COLO668 (cell line): ENCODE data around the gene SOD1.
"Not testable (repeated sequence)": the region's sequence is repeated elsewhere in the genome, so short reads cannot be mapped to it uniquely, and the experiment has no call there.

Source experiments
- DNase-seq: peaks from one replicate; lab custom pipeline; 2025; ENCODE audit not compliant: unreplicated experiment; lab: John Stamatoyannopoulos, UW

Gene SOD1

DNA sequence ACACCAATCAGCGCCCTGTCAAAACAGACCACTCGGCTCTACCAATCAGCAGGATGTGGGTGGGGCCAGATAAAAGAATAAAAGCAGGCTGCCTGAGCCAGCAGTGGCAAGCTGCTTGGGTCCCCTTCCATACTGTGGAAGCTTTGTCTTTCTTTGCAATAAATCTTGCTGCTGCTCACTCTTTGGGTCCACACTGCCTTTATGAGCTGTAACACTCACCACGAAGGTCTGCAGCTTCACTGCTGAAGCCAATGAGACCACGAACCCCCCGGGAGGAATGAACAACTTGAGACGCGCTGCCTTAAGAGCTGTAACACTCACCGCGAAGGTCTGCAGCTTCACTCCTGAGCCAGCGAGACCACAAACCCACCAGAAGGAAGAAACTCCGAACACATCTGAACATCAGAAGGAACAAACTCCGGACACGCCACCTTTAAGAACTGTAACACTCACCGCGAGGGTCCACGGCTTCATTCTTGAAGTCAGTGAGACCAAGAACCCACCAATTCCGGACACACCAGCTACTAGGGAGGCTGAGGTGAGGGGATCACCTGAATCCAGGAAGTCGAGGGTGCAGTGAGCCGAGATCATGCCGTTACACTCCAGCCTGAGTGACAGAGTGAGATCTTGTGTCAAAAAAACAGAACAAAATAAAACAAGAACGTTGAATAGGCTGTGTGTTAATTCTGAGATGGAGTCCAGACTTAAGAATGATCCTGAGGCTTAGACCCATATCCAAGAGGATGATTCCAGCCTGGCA is 4.5 kb upstream of the SOD1 start:
- DNase-seq: not testable (repeated sequence)

DNA sequence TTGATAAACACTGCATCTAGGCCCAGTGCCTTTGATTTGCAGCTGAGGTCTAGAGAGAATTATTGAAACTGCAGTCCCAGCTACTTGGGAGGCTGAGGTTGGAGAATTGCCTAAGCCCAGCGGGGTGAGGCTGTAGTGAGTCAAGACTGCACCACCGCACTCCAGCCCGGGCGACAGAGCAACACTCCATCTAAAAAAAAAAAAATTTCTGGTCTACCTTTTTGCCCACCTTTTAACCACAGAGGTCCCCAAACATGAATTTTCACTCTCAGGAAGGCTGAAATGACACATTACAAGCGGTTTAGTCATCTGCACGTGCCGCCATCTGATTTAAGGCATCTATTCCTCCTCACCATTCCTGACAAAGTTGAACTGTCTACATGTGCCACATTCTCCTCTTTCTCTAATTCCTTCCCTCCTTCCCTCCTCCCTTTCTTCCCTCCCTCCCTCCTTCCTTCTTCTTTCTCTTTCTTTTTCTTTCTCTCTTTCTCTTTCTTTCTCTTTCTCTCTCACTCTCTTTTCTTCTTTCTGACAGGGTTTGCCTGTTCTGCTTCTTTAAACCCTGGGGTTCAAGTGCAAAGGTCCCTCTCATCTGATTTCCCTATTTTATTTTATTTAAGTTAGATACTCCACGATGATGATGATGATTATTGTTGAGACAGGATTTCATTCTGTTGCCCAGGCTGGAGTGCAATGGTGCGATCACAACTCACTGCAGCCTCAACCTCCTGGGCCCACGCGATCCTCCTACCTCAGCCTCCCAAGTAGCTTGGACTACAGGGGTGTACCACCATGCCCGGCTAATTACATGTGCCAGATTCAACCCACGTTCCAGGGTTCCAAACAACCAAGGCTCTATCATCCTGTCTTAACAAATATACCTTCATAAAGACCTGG is 3.0 kb upstream of the SOD1 start:
- no peak for DNase-seq

DNA sequence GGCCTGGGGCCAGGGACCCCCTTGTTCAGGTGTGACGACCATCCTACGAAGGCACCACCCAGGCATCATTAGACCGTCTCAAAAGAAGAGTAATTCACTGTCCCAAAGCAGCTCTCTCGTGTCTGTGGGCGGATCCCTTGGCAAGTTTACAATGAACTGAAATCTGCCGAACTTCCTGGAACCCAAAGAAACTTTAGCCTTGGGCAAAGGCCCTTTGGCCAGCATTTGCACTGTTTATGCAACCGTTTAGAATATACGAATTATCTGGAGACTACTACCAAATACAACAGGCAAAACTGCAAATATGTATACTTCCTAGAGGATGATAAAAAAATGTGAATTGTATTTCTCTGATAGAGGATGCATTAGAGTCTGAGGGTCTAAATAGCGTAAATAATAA is 1.4 kb upstream of the SOD1 start:
- no peak for DNase-seq

DNA sequence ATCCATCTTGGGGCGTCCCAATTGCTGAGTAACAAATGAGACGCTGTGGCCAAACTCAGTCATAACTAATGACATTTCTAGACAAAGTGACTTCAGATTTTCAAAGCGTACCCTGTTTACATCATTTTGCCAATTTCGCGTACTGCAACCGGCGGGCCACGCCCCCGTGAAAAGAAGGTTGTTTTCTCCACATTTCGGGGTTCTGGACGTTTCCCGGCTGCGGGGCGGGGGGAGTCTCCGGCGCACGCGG is 282 bp upstream of the SOD1 start:
- no peak for DNase-seq

DNA sequence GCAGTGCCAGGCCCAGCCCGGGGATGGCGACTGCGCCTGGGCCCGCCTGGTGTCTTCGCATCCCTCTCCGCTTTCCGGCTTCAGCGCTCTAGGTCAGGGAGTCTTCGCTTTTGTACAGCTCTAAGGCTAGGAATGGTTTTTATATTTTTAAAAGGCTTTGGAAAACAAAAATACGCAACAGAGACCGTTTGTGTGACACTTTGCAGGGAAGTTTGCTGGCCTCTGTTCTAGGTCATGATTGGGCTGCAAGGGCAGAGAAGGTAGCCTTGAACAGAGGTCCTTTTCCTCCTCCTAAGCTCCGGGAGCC is 719 bp downstream of the SOD1 start:
- no peak for DNase-seq

DNA sequence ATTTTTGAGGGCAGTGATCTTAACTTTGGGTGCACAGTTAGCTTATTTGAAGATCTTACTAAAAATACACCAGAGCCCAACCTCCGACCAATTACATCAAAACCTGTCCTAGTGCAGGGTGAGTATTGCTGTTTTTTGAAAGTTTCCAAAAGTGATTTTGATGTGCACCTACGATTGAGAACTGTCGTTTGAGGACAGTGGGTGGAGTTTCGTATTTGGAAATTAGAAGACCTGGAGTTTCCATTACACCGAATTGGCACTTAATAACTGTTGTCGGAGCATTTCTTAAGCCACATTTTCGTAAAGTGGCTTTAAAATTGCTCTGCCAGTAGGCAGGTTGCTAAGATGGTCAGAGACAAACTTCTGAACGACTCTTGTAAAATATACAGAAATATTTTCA is 1.1 kb downstream of the SOD1 start:
- no peak for DNase-seq

DNA sequence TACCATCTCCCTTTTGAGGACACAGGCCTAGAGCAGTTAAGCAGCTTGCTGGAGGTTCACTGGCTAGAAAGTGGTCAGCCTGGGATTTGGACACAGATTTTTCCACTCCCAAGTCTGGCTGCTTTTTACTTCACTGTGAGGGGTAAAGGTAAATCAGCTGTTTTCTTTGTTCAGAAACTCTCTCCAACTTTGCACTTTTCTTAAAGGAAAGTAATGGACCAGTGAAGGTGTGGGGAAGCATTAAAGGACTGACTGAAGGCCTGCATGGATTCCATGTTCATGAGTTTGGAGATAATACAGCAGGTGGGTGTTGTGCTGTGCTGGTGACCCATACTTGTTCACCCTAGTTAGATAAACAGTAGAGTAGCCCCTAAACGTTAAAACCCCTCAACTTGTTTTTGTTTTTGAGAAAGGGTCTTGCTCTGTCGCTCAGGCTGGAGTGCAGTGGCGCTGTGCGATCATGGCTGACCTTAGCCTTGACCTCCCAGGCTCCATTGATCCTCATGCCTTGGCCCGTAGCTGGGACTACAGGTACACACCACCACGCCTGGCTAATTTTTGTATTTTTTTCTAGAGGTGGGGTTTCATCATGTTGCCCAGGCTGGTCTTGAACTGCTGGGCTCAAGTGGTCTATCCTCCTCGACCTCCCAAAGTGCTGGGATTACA is 4.2 kb downstream of the SOD1 start:
- DNase-seq: no peak

DNA sequence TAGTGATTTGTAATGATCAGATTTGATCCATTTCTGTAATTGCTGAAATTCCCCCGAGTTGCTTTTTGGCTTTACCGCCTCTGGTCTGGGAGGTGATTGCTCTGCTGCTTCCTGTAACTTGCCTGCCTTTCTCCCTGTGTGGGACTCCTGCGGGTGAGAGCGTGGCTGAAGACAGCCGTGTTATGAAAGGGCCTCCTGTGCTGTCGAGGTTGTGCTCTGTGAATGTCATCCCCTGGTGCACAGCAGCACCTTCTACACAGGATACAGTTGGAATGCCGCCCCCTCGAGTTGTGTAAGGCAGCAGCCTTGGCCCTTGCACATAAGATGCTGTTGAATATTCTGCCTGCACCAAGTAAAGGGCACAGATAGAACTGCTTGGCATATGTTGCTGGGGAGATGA is 5.9 kb downstream of the SOD1 start:
- DNase-seq: no peak

DNA sequence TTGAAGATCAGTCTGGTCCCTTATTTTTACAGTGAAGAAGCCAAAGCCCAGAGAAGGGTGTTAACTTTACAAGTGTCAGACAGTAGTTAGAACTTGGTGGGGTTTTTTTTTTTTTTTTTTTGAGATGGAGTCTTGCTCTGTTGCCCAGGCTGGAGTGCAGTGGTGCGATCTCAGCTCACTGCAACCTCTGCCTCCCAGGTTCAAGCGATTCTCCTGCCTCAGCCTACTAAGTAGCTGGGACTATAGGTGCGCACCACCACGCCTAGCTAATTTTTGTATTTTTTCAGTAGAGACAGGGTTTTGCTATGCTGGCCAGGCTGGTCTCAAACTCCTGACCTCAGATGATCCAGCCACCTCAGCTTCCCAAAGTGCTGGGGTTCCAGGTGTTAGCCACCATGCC is 6.4 kb downstream of the SOD1 start:
- not testable (repeated sequence) for DNase-seq

DNA sequence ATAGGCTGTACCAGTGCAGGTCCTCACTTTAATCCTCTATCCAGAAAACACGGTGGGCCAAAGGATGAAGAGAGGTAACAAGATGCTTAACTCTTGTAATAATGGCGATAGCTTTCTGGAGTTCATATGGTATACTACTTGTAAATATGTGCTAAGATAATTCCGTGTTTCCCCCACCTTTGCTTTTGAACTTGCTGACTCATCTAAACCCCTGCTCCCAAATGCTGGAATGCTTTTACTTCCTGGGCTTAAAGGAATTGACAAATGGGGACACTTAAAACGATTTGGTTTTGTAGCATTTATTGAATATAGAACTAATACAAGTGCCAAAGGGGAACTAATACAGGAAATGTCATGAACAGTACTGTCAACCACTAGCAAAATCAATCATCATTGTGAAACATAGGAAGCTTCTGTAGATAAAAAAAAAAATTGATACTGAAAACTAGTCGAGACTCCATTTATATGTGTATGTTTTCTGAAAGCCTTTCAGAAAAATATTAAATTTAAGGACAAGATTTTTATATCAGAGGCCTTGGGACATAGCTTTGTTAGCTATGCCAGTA is 7.0 kb downstream of the SOD1 start:
- DNase-seq: no peak

DNA sequence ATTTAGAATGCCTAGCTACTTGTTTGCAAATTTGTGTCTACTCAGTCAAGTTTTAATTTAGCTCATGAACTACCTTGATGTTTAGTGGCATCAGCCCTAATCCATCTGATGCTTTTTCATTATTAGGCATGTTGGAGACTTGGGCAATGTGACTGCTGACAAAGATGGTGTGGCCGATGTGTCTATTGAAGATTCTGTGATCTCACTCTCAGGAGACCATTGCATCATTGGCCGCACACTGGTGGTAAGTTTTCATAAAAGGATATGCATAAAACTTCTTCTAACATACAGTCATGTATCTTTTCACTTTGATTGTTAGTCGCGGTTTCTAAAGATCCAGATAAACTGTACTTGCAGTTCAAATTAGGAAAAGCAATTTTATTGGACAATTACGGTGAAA is 7.6 kb downstream of the SOD1 start:
- DNase-seq: no peak

DNA sequence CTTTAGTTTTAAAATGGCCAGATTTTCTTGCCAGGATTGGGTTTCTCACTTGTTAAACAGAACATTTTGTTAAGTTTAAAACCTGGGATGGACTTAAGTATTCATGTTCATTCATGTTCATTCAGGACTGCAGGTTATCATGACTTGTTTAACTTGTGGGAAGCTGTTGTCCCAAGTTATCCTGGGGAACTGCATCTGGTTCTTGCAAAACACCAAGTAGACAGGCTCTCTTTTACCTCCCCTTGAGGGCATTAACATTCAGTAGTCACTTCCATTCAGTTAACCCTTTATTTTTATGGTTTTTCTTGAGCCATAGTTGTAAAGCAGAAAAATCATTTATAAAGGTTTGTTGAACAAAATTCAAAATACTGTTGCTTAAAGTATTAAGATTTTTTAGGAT is 8.1 kb downstream of the SOD1 start:
- no peak for DNase-seq

DNA sequence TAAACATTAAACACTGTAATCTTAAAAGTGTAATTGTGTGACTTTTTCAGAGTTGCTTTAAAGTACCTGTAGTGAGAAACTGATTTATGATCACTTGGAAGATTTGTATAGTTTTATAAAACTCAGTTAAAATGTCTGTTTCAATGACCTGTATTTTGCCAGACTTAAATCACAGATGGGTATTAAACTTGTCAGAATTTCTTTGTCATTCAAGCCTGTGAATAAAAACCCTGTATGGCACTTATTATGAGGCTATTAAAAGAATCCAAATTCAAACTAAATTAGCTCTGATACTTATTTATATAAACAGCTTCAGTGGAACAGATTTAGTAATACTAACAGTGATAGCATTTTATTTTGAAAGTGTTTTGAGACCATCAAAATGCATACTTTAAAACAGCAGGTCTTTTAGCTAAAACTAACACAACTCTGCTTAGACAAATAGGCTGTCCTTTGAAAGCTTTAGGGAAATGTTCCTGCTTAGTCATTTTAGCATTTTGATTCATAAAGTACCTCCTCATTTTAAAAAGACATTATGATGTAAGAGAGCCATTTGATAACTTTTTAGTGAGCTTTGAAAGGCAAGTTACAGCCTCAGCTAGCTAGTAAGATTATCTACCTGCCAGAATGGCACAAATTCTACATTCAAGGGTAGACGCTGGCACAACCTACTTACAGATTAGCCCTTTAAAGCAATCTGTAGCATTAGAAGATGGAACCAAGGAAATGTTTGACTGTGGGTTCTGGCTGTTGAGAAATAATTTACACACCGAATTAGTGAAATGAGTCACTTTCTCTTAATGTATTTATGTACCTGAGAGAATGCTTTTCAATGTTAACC is 9.4 kb downstream of the SOD1 start:
- no peak for DNase-seq

DNA sequence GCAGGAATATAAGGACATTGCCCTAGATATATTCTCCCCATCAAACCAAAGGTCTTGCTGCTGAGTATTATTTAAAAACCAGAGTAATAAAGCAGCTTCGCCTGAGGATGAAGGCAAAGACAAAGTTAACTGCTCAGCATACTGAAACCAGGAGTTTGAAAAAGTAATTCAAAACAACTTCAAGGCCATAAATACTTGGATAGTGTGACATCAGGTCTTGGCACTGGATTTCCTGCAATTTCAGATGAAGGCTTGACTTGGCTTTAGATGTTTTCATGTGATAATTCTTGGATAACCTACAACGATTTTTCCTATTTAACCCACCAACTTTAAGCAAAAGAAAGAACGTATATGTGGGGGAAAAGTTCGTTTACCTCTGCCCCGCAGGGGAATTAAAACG is 10.6 kb downstream of the SOD1 start:
- no peak for DNase-seq

DNA sequence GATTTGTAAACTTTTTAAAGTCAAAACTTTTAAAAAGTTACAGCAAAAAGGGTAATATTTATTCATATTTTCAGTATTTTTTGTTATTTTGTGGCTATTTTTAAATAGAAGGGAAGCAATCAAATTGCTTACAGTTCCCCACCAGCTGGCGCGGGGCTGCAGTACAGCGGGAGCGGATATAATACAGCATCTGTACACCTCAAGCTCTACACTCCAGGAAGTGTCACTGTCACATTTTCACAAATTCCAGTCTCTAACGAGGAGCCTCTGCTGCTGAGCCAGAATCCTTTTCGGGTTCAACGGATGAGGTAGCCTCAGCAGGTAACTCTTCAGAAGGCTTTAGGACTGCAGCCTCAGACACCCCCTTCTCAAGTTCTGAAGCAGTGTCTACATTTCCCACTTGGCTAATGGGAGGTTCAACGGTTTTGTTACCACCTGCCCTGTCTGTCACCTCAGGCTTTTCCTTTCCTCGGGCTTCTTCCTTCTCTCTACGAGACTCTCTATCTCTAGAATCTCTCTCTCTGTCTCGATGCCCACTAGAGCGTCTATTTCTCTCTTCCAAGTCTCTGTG is 11.7 kb downstream of the SOD1 start:
- DNase-seq: no peak

DNA sequence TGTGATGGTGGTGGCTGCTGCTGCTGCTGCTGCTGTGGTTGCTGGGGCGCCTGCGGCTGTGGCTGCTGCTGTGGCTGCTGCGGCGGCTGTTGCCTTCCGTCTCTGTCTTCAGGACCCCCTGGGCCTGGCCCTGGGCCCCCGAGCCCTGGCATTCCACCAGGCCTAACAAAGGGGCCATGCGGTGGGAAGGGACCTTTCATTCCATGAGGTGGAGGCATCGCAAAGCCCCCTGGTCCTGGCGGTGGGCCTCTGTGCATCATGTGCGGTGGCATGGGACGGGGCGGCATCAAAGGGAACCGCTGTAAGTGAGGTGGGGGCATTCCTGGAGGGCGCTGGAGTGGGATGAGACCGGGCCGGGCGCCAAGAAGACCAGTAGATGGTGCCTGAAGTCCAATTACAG is 12.4 kb downstream of the SOD1 start:
- no peak for DNase-seq

DNA sequence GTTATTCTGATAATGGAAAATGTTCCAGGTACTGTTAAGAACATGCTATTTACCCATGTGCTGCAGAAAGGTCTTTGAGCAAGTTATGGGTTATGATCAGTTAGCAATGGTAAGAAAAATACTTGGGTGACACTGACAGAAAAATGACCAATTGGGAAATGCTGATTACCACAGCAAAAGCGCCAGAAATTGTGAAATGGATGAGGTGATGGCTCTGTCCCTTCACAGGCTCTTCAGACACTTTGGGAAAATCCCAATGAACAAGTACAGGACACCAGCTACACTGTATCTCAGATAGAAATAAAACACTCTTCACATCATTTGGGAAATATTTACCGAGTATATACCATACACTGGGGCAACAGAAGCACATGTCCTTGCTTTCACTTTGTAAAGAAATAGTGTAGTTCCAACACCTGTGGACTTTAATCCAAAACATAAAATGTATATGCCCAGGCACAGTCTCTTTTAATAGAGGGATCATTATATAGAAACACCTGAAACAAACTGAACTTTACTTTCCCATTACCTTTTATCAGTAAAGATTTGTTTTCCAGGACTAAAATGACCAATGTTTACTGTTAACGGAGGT is 13.9 kb downstream of the SOD1 start:
- no peak for DNase-seq

DNA sequence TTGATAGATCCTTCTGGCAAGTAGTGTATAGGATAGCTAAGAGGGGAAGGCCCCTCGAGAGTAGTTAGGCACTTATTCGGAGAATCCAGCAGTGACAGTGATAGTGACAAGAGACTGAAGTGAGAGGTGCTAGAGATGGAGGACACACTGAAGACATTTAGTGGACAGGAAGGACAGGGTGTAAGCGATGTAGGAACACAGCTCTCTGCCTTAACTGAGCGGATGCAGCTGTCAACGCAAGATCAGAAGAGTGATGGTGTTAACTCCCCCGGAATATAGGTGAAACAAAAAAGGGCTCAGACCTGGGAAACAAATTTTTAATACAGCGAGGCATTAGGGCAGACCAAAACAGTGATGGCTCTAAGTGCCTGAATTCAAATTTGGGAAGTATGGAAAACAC is 15.8 kb downstream of the SOD1 start:
- no peak for DNase-seq

DNA sequence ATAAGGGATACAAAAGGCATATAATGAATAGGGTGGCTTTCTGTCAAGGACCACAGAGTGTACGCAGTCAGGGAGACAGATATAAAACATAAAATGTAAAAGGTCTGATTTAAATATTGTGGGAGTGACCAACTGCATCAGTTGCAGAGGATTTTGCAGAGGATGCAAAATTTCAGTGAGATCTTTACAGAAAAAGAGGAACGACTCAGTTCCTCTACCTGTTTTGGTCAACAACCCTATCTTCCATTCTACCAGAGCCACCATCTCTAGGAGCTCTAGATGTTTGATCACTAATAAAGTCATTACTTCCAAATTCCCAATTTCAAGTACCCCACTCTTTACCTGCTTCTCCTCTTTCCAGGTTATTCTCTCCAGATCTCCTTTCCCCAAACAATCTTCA is 16.5 kb downstream of the SOD1 start:
- no peak for DNase-seq

DNA sequence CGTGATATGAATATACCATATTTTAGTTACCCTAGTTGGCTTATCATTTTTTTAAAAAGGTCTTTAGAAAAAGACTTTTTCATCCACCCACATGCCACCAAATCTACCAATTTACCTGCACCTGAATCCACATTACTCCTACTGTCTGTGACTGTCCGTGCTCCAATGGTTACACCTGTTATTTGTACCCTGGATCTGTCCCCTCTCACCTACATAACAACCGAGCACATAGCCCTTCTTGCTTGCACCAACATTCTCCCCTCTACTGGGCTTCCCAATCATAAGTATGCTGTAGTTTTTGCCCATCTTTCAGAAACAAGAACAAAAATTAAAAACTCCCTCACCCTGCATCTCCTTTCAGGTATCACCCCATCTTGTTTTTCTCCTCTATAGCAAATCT is 17.6 kb downstream of the SOD1 start:
- no peak for DNase-seq

DNA sequence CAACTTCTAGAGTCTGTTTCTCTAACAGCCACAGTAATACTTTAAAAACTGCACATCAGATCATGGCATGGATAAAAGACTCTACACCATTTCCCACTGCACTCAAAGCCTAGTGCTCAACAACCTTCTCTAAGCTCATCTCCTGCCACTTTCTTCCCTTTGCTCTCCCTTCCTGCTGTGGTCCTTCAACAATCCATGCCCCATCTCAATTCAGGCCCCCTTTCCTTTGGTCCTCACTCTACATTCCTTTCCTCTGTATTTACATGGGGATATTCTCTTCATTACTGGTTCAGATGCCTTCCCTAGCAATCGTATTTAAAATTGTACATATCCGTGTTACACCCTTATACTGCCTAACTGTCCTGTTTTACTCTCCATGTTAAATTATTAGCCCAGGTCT is 19.0 kb downstream of the SOD1 start:
- no peak for DNase-seq
